Hepatocyte (in vitro differentiated cells): Measurements from ENCODE around the gene HERC4. TPM values are rescaled to one million over a fixed set of nuclear protein-coding genes. Genes with fewer than 3 reads are reported as not detected.

Experiments
- DNase-seq: peaks from one replicate; pipeline ENCODE4 v3.0.0-alpha.2; 2016; ENCODE audit warnings: low spot score
- H2AFZ ChIP-seq: fragments of 200-600 bp; sonication (generic); 2 replicates; pipeline ENCODE4 v1.6.0; 2016; ENCODE audit warnings: antibody characterized with exemption, mild to moderate bottlenecking
- H3K27ac ChIP-seq: fragments of 200-600 bp; sonication (generic); 2 replicates; pipeline ENCODE4 v1.5.1; 2016; ENCODE audit warnings: mild to moderate bottlenecking
- H3K27me3 ChIP-seq: fragments of 200-600 bp; sonication (generic); 2 replicates; pipeline ENCODE4 v1.6.1; 2016
- H3K36me3 ChIP-seq: fragments of 200-600 bp; sonication (generic); replicated peaks from 2 replicates; pipeline ENCODE4 v1.5.1; 2016; ENCODE audit warnings: low read depth; ENCODE audit not compliant: insufficient read depth
- H3K4me1 ChIP-seq: fragments of 200-600 bp; sonication (generic); 2 replicates; pipeline ENCODE4 v1.5.1; 2016; ENCODE audit warnings: mild to moderate bottlenecking, moderate library complexity; ENCODE audit not compliant: insufficient read depth
- H3K4me2 ChIP-seq: fragments of 200-600 bp; sonication (generic); 2 replicates; pipeline ENCODE4 v1.6.0; 2016
- H3K4me3 ChIP-seq: fragments of 200-600 bp; sonication (generic); 2 replicates; pipeline ENCODE4 v1.5.1; 2016; ENCODE audit warnings: mild to moderate bottlenecking
- H3K79me2 ChIP-seq: fragments of 200-600 bp; sonication (generic); 2 replicates; pipeline ENCODE4 v1.6.0; 2017; ENCODE audit warnings: mild to moderate bottlenecking
- H3K9me2 ChIP-seq: fragments of 200-600 bp; sonication (generic); replicated peaks from 2 replicates; pipeline ENCODE4 v1.6.0; 2017; ENCODE audit warnings: mild to moderate bottlenecking; ENCODE audit not compliant: insufficient read depth
- H3K9me3 ChIP-seq: fragments of 200-600 bp; sonication (generic); 2 replicates; pipeline ENCODE4 v1.5.1; 2016; ENCODE audit warnings: low read depth, mild to moderate bottlenecking
- H4K20me1 ChIP-seq: fragments of 200-600 bp; sonication (generic); 2 replicates; pipeline ENCODE4 v1.6.0; 2016; ENCODE audit warnings: mild to moderate bottlenecking; ENCODE audit not compliant: insufficient read depth, poor library complexity, severe bottlenecking
- CTCF ChIP-seq: fragments of 200-600 bp; sonication (generic); IDR thresholded peaks from 2 replicates; pipeline ENCODE4 v1.5.1; 2016; ENCODE audit warnings: antibody characterized with exemption, mild to moderate bottlenecking; ENCODE audit not compliant: poor library complexity
- EZH2 ChIP-seq: fragments of 200-600 bp; sonication (generic); IDR thresholded peaks from 2 replicates; pipeline ENCODE4 v1.6.1; 2016; ENCODE audit warnings: antibody characterized with exemption, mild to moderate bottlenecking, borderline replicate concordance
- EZH2phosphoT487 ChIP-seq: fragments of 200-600 bp; sonication (generic); IDR thresholded peaks from one replicate; pipeline ENCODE4 v1.6.1; 2018; ENCODE audit warnings: antibody characterized with exemption, mild to moderate bottlenecking, low read depth, moderate library complexity; ENCODE audit not compliant: unreplicated experiment, severe bottlenecking
- WGBS: methylation state at CpG from one replicate; pipeline ENCODE4 v1.1.6; 2016; ENCODE audit warnings: low lambda C conversion rate; ENCODE audit errors: missing lambda C conversion rate; 5-methylcytosine and 5-hydroxymethylcytosine counted together
- polyA plus RNA-seq: library from polyadenylated mRNA; unstranded; fragments of >200 nt; fragmentation: Nextera tagmentation; extraction: Ambion mirVana; gene quantifications from 2 replicates; pipeline ENCODE4 v1.2.1, GENCODE V29; 2016
- total RNA-seq: library from RNA; depleted of rRNA; stranded (reverse); fragments of >200 nt; gene quantifications from 2 replicates; pipeline ENCODE4 v1.2.3, GENCODE V29; 2014

The HERC4 gene
- total and polyA plus RNA-seq, 2 experiments from 2014 or later = 23.3 to 54.0 TPM

- Histone ChIP-seq H2AFZ (no peak overlapping the region), H3K36me3 (peaks cover 3% of the 10 kb centered on the region), H3K4me3 (no peak overlapping the region), H3K27ac (no peak overlapping the region), H3K9me3 (no peaks in the 10 kb centered on the region), H3K9me2 (no peaks in the 10 kb centered on the region), H3K4me2 (no peak overlapping the region), H4K20me1 (no peaks in the 10 kb centered on the region), H3K4me1 (no peaks in the 10 kb centered on the region), H3K79me2 (no peaks in the 10 kb centered on the region), H3K27me3 (no peaks in the 10 kb centered on the region)
- TF ChIP-seq EZH2 = no peak
- no peak for TF ChIP-seq EZH2phosphoT487
- TF ChIP-seq CTCF = no peak
- DNase-seq = no peak
- WGBS = 94% methylated on average over 2 of the region's 2 CpGs
Measured at GRCh38 chr10:67977251-67977650, 97.8 kb downstream of the HERC4 start.

GRCh38 chr10:67976292-67977245 lies 98.5 kb downstream of the HERC4 start:
- no peak overlapping the region for H3K4me3 ChIP-seq
- peaks cover 4% of the 10 kb centered on the region for H3K9me3 ChIP-seq
- no peak overlapping the region for H2AFZ ChIP-seq
- peaks cover 3% of the 10 kb centered on the region for H3K36me3 ChIP-seq
- no peak for TF ChIP-seq EZH2phosphoT487
- TF ChIP-seq EZH2 = no peak
- no peak for TF ChIP-seq CTCF
- no peaks in the 10 kb centered on the region for H4K20me1 ChIP-seq
- H3K79me2 ChIP-seq = peaks cover 3% of the 10 kb centered on the region
- H3K9me2 ChIP-seq = no peaks in the 10 kb centered on the region
- H3K4me1 ChIP-seq = no peaks in the 10 kb centered on the region
- H3K27ac ChIP-seq = no peak overlapping the region
- H3K4me2 ChIP-seq = no peak overlapping the region
- 85% methylated on average over 3 of the region's 3 CpGs for WGBS
- DNase-seq = peak; percentile 9
- no peaks in the 10 kb centered on the region for H3K27me3 ChIP-seq

- TF ChIP-seq EZH2 = no peak
- TF ChIP-seq EZH2phosphoT487 = no peak
- TF ChIP-seq CTCF = no peak
- no peak overlapping the region for H3K27ac ChIP-seq
- H4K20me1 ChIP-seq = no peaks in the 10 kb centered on the region
- H3K79me2 ChIP-seq = peaks cover 3% of the 10 kb centered on the region
- no peak overlapping the region for H3K4me2 ChIP-seq
- no peak for DNase-seq
- no peak overlapping the region for H3K4me3 ChIP-seq
- 93% methylated on average over 1 of the region's 1 CpG for WGBS
- no peaks in the 10 kb centered on the region for H3K9me2 ChIP-seq
- peaks cover 3% of the 10 kb centered on the region for H3K36me3 ChIP-seq
- H2AFZ ChIP-seq = no peak overlapping the region
- no peaks in the 10 kb centered on the region for H3K4me1 ChIP-seq
- H3K27me3 ChIP-seq = no peaks in the 10 kb centered on the region
- H3K9me3 ChIP-seq = peaks cover 10% of the 10 kb centered on the region
Measured at GRCh38 chr10:67975871-67976270, 99.2 kb downstream of the HERC4 start.
